GM13977 (cell line): ENCODE measurements around the gene GADD45B.

Experiments used
- DNase-seq: peaks from one replicate; pipeline ENCODE4 v3.0.0; 2012; ENCODE audit warnings: low spot score
- in situ Hi-C: fragments of 300-500 bp; cut with MboI; formaldehyde crosslinking; loops from one replicate; pipeline ENCODE4 v1.12.0; 2022; ENCODE audit warnings: low sequenced_read_pairs, low pct_unique_long_range_greater_than_20kb, mixed read lengths, inconsistent platforms; ENCODE audit not compliant: unreplicated experiment
- TF ChIP-seq, protein P1 (sequence below): IDR thresholded peaks from 2 replicates; pipeline ENCODE4 v1.5.1; 2012; ENCODE audit warnings: mild to moderate bottlenecking, control low read depth; ENCODE audit not compliant: insufficient read depth; ENCODE audit errors: extremely low read depth, missing control alignments

GADD45B gene

DNA sequence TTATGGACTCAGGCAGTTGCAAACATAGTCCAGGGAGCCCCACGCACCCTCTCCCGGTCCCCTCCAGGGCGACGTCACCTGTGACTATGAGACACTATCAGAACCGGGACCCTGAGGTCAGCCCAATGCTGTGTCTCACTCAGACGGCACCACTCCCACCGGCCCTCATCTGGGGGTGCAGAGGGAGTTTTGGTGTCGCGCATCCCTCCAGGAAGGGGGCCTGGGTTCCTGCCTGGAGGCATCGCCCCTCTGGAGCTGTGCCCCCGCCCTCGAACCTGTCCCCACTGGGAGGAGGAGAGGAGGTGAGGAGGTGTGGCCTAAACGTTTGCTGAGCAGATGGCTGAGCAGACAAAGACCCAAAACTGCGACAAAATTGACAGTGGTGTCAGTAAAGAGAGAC is 51.2 kb downstream of the GADD45B start:
- no peak for DNase-seq
- TF ChIP-seq, protein P1, sequence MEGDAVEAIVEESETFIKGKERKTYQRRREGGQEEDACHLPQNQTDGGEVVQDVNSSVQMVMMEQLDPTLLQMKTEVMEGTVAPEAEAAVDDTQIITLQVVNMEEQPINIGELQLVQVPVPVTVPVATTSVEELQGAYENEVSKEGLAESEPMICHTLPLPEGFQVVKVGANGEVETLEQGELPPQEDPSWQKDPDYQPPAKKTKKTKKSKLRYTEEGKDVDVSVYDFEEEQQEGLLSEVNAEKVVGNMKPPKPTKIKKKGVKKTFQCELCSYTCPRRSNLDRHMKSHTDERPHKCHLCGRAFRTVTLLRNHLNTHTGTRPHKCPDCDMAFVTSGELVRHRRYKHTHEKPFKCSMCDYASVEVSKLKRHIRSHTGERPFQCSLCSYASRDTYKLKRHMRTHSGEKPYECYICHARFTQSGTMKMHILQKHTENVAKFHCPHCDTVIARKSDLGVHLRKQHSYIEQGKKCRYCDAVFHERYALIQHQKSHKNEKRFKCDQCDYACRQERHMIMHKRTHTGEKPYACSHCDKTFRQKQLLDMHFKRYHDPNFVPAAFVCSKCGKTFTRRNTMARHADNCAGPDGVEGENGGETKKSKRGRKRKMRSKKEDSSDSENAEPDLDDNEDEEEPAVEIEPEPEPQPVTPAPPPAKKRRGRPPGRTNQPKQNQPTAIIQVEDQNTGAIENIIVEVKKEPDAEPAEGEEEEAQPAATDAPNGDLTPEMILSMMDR, result no peak
- in situ Hi-C loops, result no loop called here

GRCh38 chr19:2527686-2528085 is 51.8 kb downstream of the GADD45B start:
- in situ Hi-C loops, result no loop called here
- DNase-seq, result no peak
- TF ChIP-seq, protein P1, result no peak
